PC-9 (cell line): Measurements from ENCODE around the gene LMX1B.

Experiments
- EZH2 ChIP-seq: fragments of 200-600 bp; sonication (generic); IDR thresholded peaks from 2 replicates; pipeline ENCODE4 v1.8.0; 2017; ENCODE audit warnings: antibody characterized with exemption, low read depth
- TF ChIP-seq, protein P1 (sequence below): fragments of 200-600 bp; sonication (generic); conservative IDR thresholded peaks from 2 replicates; pipeline ENCODE4 v1.6.1; 2017; ENCODE audit warnings: mixed run types, antibody characterized with exemption, mild to moderate bottlenecking, moderate library complexity

DNA sequence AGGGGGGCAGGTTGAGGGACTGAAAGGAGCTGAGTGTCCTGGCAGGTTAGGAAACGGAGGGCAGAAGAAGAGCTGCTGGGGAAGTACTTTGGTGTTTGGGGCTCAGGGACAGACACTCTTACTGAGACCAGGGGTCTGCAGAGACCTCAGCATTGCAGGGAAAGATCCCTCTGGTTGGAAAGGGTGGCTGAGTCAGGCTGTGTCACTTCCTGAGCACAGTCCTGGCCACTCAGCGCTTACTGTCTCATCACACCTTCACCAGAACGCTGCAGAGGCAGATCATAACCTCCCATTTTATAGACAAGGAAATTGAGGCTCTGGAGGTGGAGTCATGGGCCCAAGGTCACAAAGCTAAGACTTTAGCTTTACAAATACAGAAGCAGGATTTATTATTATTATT lies 54.3 kb downstream of the LMX1B start:
- TF ChIP-seq, protein P1, sequence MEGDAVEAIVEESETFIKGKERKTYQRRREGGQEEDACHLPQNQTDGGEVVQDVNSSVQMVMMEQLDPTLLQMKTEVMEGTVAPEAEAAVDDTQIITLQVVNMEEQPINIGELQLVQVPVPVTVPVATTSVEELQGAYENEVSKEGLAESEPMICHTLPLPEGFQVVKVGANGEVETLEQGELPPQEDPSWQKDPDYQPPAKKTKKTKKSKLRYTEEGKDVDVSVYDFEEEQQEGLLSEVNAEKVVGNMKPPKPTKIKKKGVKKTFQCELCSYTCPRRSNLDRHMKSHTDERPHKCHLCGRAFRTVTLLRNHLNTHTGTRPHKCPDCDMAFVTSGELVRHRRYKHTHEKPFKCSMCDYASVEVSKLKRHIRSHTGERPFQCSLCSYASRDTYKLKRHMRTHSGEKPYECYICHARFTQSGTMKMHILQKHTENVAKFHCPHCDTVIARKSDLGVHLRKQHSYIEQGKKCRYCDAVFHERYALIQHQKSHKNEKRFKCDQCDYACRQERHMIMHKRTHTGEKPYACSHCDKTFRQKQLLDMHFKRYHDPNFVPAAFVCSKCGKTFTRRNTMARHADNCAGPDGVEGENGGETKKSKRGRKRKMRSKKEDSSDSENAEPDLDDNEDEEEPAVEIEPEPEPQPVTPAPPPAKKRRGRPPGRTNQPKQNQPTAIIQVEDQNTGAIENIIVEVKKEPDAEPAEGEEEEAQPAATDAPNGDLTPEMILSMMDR: no peak
- TF ChIP-seq EZH2: no peak
